GM12878 (cell line): ENCODE measurements around the gene ABHD12B. TPM values are rescaled to one million over a fixed set of nuclear protein-coding genes. Genes with fewer than 3 reads are reported as not detected.

Experiments
- BCL3 ChIP-seq: IDR thresholded peaks from 2 replicates; pipeline ENCODE4 v1.6.1; 2011; ENCODE audit warnings: borderline replicate concordance, low read depth, mild to moderate bottlenecking, moderate library complexity, low read length; ENCODE audit not compliant: insufficient read depth, poor library complexity, severe bottlenecking
- BHLHE40 ChIP-seq, 2 experiments: fragments of 450-650 bp in 1 of 2; IDR thresholded peaks; 2 replicates each; pipeline ENCODE4 v1.6.1; 2011 to 2017; ENCODE audit warnings: low read depth in 2 of 2, borderline replicate concordance in 1 of 2, improper control_type of control experiment in 1 of 2, low read length in 1 of 2, mild to moderate bottlenecking in 1 of 2
- CBX5 ChIP-seq: sonication (generic); IDR thresholded peaks from 2 replicates; pipeline ENCODE4 v1.6.1; 2016; ENCODE audit warnings: low read depth, moderate library complexity, mild to moderate bottlenecking, inconsistent platforms
- CHD1 ChIP-seq: IDR thresholded peaks from 2 replicates; pipeline ENCODE4 v1.6.1; 2012; ENCODE audit warnings: low read depth, low read length, improper control_type of control experiment
- CREB1 ChIP-seq: IDR thresholded peaks from 2 replicates; pipeline ENCODE4 v1.6.1; 2012; ENCODE audit warnings: low read depth, mild to moderate bottlenecking, inconsistent platforms
- DPF2 ChIP-seq: fragments of 450-650 bp; IDR thresholded peaks from 2 replicates; pipeline ENCODE4 v1.6.1; 2017; ENCODE audit warnings: mild to moderate bottlenecking
- GATAD2B ChIP-seq: fragments of 450-650 bp; conservative IDR thresholded peaks from 2 replicates; pipeline ENCODE4 v1.6.1; 2017; ENCODE audit warnings: low read depth, mild to moderate bottlenecking, moderate library complexity
- IKZF1 ChIP-seq: fragments of 450-650 bp; conservative IDR thresholded peaks from 2 replicates; pipeline ENCODE4 v1.6.1; 2017; ENCODE audit warnings: antibody characterized with exemption, mild to moderate bottlenecking
- MAX ChIP-seq: IDR thresholded peaks from 2 replicates; pipeline ENCODE4 v1.6.1; 2012; ENCODE audit warnings: low read depth, low read length, improper control_type of control experiment
- NBN ChIP-seq: fragments of 450-650 bp; IDR thresholded peaks from 2 replicates; pipeline ENCODE4 v1.6.1; 2016
- NR2C2 ChIP-seq: IDR thresholded peaks from 2 replicates; pipeline ENCODE4 v1.6.1; 2011; ENCODE audit warnings: borderline replicate concordance, low read depth; ENCODE audit not compliant: control insufficient read depth, insufficient read length
- POLR2A ChIP-seq: IDR thresholded peaks from 2 replicates; pipeline ENCODE4 v1.6.1; 2011; ENCODE audit warnings: low read depth, mild to moderate bottlenecking, low read length
- POLR2AphosphoS2 ChIP-seq: IDR thresholded peaks from 2 replicates; pipeline ENCODE4 v1.6.1; 2011; ENCODE audit warnings: low read depth, mild to moderate bottlenecking, low read length, improper control_type of control experiment, moderate library complexity
- RB1 ChIP-seq: fragments of 450-650 bp; formaldehyde crosslinking; IDR thresholded peaks from 2 replicates; pipeline ENCODE4 v1.6.1; 2017; ENCODE audit warnings: mild to moderate bottlenecking, borderline replicate concordance
- SMAD5 ChIP-seq: IDR thresholded peaks from 2 replicates; pipeline ENCODE4 v1.6.1; 2016; ENCODE audit warnings: antibody characterized with exemption, low read depth
- YY1 ChIP-seq: IDR thresholded peaks from 2 replicates; pipeline ENCODE4 v1.6.1; 2011; ENCODE audit warnings: low read depth, mild to moderate bottlenecking, low read length
- ZBED1 ChIP-seq: IDR thresholded peaks from 2 replicates; pipeline ENCODE4 v1.6.1; 2016; ENCODE audit warnings: borderline replicate concordance
- polyA plus RNA-seq, 11 experiments: library from polyadenylated mRNA; depleted of rRNA in 4 of 11; unstranded in 6 of 11; stranded (reverse) in 5 of 11; fragments of >200 nt; fragmentation: Nextera tagmentation in 4 of 11; fragmentation: Illumina TruSeq in 1 of 11; extraction: Ambion mirVana in 4 of 11; extraction: Trizol in 1 of 11; gene quantifications; 1 replicate in 1 of 11; 2 replicates in 10 of 11; pipeline versions ENCODE4 v1.2.1 to v1.2.3, GENCODE V29; 2011 to 2016; ENCODE audit warnings: inconsistent platforms in 2 of 11, missing spikeins in 2 of 11, low read depth in 1 of 11
- total RNA-seq, 4 experiments: library from RNA; depleted of rRNA in 3 of 4; stranded (reverse); fragments of >200 nt in 3 of 4; fragmentation: Illumina TruSeq in 1 of 4; extraction: Trizol in 1 of 4; gene quantifications; 2 replicates each; pipeline versions ENCODE4 v1.2.1 to v1.2.3, GENCODE V29; 2013 to 2021

Gene ABHD12B
- total and polyA plus RNA-seq, 10 of the 15 experiments (the other 5 are each of a cell fraction or from before 2014, with no cell fraction given), result not detected

GRCh38 chr14:50830044-50830931, 41.6 kb upstream of the ABHD12B start (continued):
- no peak for TF ChIP-seq NR2C2
- TF ChIP-seq BCL3, result no peak
- no peak for TF ChIP-seq CBX5
- TF ChIP-seq ZBED1, result no peak
- 0 out of 2 replicates have a peak, but pooled peaks have one; percentile 25 for TF ChIP-seq CREB1
- 0 out of 2 replicates have a peak, but pooled peaks have one; percentile 10 for TF ChIP-seq YY1
- TF ChIP-seq DPF2, result 0 out of 2 replicates have a peak, but pooled peaks have one; percentile 25
- TF ChIP-seq POLR2AphosphoS2, result 0 out of 2 replicates have a peak, but pooled peaks have one; percentile 11
- TF ChIP-seq RB1, result 0 out of 2 replicates have a peak, but pooled peaks have one; percentile 13
- TF ChIP-seq MAX, result peak; percentile 48
- TF ChIP-seq IKZF1, result peak; percentile 53
- peak; percentile 44; the same call in 1 of the 2 replicates for TF ChIP-seq NBN
- TF ChIP-seq GATAD2B, result peak; percentile 40
- TF ChIP-seq BHLHE40 (IDR thresholded peaks at IDR 0.05; ENCODE audit: borderline replicate concordance in 1 of 2, low read depth in 2 of 2, low read length in 1 of 2), result peak; percentile 81 to 89
- no peak for TF ChIP-seq SMAD5
- 0 out of 2 replicates have a peak, but pooled peaks have one; percentile 58 for TF ChIP-seq CHD1
- peak; percentile 68 for TF ChIP-seq POLR2A
